Ishikawa (cell line): ENCODE data around the gene ZMYND11.

ENCODE experiments used
- CEBPB ChIP-seq: IDR thresholded peaks from 2 replicates; pipeline ENCODE4 v1.6.1; 2012
- CREB1 ChIP-seq: IDR thresholded peaks from 2 replicates; pipeline ENCODE4 v1.6.1; 2012; ENCODE audit warnings: low read depth
- EGR1 ChIP-seq: IDR thresholded peaks from 2 replicates; pipeline ENCODE4 v1.6.1; 2012
- EP300 ChIP-seq: IDR thresholded peaks from 2 replicates; pipeline ENCODE4 v1.6.1; 2012; ENCODE audit warnings: borderline replicate concordance
- FOXM1 ChIP-seq: IDR thresholded peaks from 2 replicates; pipeline ENCODE4 v1.6.1; 2012; ENCODE audit warnings: low read depth, borderline replicate concordance
- NFIC ChIP-seq: IDR thresholded peaks from 2 replicates; pipeline ENCODE4 v1.6.1; 2012
- RAD21 ChIP-seq: IDR thresholded peaks from 2 replicates; pipeline ENCODE4 v1.6.1; 2012; ENCODE audit warnings: low read depth
- TAF1 ChIP-seq: IDR thresholded peaks from 2 replicates; pipeline ENCODE4 v1.6.1; 2012; ENCODE audit warnings: low read depth, mild to moderate bottlenecking
- TCF12 ChIP-seq: IDR thresholded peaks from 2 replicates; pipeline ENCODE4 v1.6.1; 2012; ENCODE audit warnings: low read depth
- TEAD4 ChIP-seq: IDR thresholded peaks from 2 replicates; pipeline ENCODE4 v1.6.1; 2012
- YY1 ChIP-seq: IDR thresholded peaks from 2 replicates; pipeline ENCODE4 v1.6.1; 2012; ENCODE audit warnings: low read depth
- ZBTB7A ChIP-seq: IDR thresholded peaks from 2 replicates; pipeline ENCODE4 v1.6.1; 2012; ENCODE audit warnings: low read depth
- TF ChIP-seq, protein P1 (sequence below): IDR thresholded peaks from 2 replicates; pipeline ENCODE4 v1.6.1; 2012; ENCODE audit warnings: low read depth, mild to moderate bottlenecking
- TF ChIP-seq, protein P2 (sequence below): IDR thresholded peaks from 2 replicates; pipeline ENCODE4 v1.6.1; 2012

- TF ChIP-seq RAD21 (no peak), EGR1 (no peak), TAF1 (no peak), ZBTB7A (no peak), EP300 (no peak), CEBPB (no peak), FOXM1 (no peak), NFIC (no peak), YY1 (no peak), TCF12 (no peak), TEAD4 (no peak), CREB1 (no peak)
- TF ChIP-seq, protein P1, sequence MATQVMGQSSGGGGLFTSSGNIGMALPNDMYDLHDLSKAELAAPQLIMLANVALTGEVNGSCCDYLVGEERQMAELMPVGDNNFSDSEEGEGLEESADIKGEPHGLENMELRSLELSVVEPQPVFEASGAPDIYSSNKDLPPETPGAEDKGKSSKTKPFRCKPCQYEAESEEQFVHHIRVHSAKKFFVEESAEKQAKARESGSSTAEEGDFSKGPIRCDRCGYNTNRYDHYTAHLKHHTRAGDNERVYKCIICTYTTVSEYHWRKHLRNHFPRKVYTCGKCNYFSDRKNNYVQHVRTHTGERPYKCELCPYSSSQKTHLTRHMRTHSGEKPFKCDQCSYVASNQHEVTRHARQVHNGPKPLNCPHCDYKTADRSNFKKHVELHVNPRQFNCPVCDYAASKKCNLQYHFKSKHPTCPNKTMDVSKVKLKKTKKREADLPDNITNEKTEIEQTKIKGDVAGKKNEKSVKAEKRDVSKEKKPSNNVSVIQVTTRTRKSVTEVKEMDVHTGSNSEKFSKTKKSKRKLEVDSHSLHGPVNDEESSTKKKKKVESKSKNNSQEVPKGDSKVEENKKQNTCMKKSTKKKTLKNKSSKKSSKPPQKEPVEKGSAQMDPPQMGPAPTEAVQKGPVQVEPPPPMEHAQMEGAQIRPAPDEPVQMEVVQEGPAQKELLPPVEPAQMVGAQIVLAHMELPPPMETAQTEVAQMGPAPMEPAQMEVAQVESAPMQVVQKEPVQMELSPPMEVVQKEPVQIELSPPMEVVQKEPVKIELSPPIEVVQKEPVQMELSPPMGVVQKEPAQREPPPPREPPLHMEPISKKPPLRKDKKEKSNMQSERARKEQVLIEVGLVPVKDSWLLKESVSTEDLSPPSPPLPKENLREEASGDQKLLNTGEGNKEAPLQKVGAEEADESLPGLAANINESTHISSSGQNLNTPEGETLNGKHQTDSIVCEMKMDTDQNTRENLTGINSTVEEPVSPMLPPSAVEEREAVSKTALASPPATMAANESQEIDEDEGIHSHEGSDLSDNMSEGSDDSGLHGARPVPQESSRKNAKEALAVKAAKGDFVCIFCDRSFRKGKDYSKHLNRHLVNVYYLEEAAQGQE = no peak
- TF ChIP-seq, protein P2, sequence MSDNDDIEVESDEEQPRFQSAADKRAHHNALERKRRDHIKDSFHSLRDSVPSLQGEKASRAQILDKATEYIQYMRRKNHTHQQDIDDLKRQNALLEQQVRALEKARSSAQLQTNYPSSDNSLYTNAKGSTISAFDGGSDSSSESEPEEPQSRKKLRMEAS = no peak
Measured at GRCh38 chr10:137606-138005, 2.4 kb downstream of the ZMYND11 start.
